ENCODE measurements around the gene ARHGAP19.

DNA sequence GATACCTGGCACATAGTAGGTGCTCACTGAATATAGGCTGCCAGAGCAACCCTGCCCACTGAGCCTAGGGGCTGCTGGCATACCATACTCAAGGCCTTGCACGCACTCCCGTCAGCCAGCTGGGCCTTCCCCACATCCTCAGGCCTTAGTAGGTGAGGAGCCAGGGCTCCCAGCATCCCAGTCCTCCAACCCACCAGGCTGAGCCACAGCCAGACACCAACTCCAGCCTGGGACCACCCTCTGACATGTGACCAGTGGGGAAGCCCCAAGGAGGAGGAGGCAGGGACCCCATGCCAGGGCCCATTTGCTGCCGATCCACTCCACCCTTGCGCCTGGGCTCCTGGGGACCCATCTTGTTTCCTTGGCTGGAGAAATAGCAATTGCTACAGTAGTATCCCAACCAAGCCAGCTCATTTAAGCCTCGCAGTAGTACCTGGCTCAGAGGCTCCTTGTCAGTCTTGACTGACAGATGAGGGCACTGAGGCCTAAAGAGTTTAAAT, 118.1 kb downstream of the ARHGAP19 start:
- TF ChIP-seq, protein P1, sequence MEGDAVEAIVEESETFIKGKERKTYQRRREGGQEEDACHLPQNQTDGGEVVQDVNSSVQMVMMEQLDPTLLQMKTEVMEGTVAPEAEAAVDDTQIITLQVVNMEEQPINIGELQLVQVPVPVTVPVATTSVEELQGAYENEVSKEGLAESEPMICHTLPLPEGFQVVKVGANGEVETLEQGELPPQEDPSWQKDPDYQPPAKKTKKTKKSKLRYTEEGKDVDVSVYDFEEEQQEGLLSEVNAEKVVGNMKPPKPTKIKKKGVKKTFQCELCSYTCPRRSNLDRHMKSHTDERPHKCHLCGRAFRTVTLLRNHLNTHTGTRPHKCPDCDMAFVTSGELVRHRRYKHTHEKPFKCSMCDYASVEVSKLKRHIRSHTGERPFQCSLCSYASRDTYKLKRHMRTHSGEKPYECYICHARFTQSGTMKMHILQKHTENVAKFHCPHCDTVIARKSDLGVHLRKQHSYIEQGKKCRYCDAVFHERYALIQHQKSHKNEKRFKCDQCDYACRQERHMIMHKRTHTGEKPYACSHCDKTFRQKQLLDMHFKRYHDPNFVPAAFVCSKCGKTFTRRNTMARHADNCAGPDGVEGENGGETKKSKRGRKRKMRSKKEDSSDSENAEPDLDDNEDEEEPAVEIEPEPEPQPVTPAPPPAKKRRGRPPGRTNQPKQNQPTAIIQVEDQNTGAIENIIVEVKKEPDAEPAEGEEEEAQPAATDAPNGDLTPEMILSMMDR (IDR thresholded peaks at IDR 0.05): no peak
- no peak for TF ChIP-seq POLR2A (IDR thresholded peaks at IDR 0.05)

Measured in thyroid gland (tissue), 4 donors.